Lower lobe of right lung (tissue), 2 donors: ENCODE measurements around the gene TNFRSF11A. TPM values are rescaled to one million over a fixed set of nuclear protein-coding genes. Genes with fewer than 3 reads are reported as not detected.

Experiments used
- ATAC-seq, 2 donors: fragments of 200-7000 bp; cut with Tn5 transposase; one replicate each; pipeline ENCODE4 v1.9.1; 2020 to 2022; ENCODE audit warnings: mild to moderate bottlenecking in 2 of 2, moderate library complexity in 2 of 2
- DNase-seq: peaks from one replicate; pipeline ENCODE4 v3.0.0-alpha.2; 2020
- H3K27ac ChIP-seq: fragments of 200-600 bp; one replicate; pipeline ENCODE4 v1.8.0; 2022
- H3K27me3 ChIP-seq: fragments of 200-600 bp; one replicate; pipeline ENCODE4 v1.8.0; 2022; ENCODE audit warnings: low read depth
- H3K36me3 ChIP-seq: fragments of 200-600 bp; one replicate; pipeline ENCODE4 v1.8.0; 2022; ENCODE audit warnings: mild to moderate bottlenecking
- H3K4me1 ChIP-seq: fragments of 200-600 bp; one replicate; pipeline ENCODE4 v1.8.0; 2022
- H3K4me3 ChIP-seq: fragments of 200-600 bp; one replicate; pipeline ENCODE4 v1.8.0; 2022; ENCODE audit warnings: mild to moderate bottlenecking
- H3K9me3 ChIP-seq: fragments of 200-600 bp; one replicate; pipeline ENCODE4 v1.8.0; 2022
- CTCF ChIP-seq: fragments of 200-600 bp; IDR thresholded peaks from one replicate; pipeline ENCODE4 v1.8.0; 2022; ENCODE audit warnings: antibody characterized with exemption, mild to moderate bottlenecking
- intact Hi-C: fragments of 100-400 bp; cut with DNase I; formaldehyde crosslinking; loops from one replicate; pipeline ENCODE4 v1.11.0; 2022
- total RNA-seq: library from RNA; stranded (reverse); fragmentation: NEBNext Ultra II Directional; extraction: Animal tissue kit (Norgen Biotek cat#: 25700); gene quantifications from one replicate; pipeline ENCODE4 v1.2.1, GENCODE V29; 2021
- donor health status: DM: no; HTN: yes; CAD: no; lungs with severe emphysema.

TNFRSF11A gene
- total RNA-seq, 1 donor from 2014 or later, result 3.9 TPM

GRCh38 chr18:62432176-62432575 lies 107.1 kb downstream of the TNFRSF11A start:
- no peak for TF ChIP-seq CTCF
- intact Hi-C loops, result no loop called here
- H3K4me3 ChIP-seq, result no peak overlapping the region
- H3K9me3 ChIP-seq, result no peaks in the 10 kb centered on the region
- no peaks in the 10 kb centered on the region for H3K27me3 ChIP-seq
- no peak overlapping the region for H3K27ac ChIP-seq
- DNase-seq, result no peak
- H3K36me3 ChIP-seq, result no peaks in the 10 kb centered on the region
- no peak for ATAC-seq
- H3K4me1 ChIP-seq, result peaks cover 25% of the 10 kb centered on the region

GRCh38 chr18:62434798-62435197 lies 109.7 kb downstream of the TNFRSF11A start:
- TF ChIP-seq CTCF, result no peak
- Histone ChIP-seq H3K36me3 (no peaks in the 10 kb centered on the region), H3K27ac (no peak overlapping the region), H3K9me3 (no peaks in the 10 kb centered on the region), H3K27me3 (no peaks in the 10 kb centered on the region), H3K4me1 (peaks cover 42% of the 10 kb centered on the region), H3K4me3 (no peak overlapping the region)
- ATAC-seq (no peak), DNase-seq (no peak)
- intact Hi-C loops, result no loop called here

- DNase-seq (no peak), ATAC-seq (no peak)
- no peak overlapping the region for H3K4me3 ChIP-seq
- intact Hi-C loops, result no loop called here
- TF ChIP-seq CTCF, result no peak
- no peaks in the 10 kb centered on the region for H3K27me3 ChIP-seq
- no peaks in the 10 kb centered on the region for H3K36me3 ChIP-seq
- H3K9me3 ChIP-seq, result no peaks in the 10 kb centered on the region
- peak overlapping the region; percentile 81 for H3K27ac ChIP-seq
- peaks cover 42% of the 10 kb centered on the region for H3K4me1 ChIP-seq
These were observed 110.4 kb downstream of the TNFRSF11A start for GRCh38 chr18:62435435-62436031.

GRCh38 chr18:62436636-62437234 lies 111.6 kb downstream of the TNFRSF11A start:
- no peak overlapping the region for H3K4me3 ChIP-seq

GRCh38 chr18:62437235-62438017 lies 112.3 kb downstream of the TNFRSF11A start:
- DNase-seq (peak; percentile 87), ATAC-seq (peak; percentile 91 to 92)
- no peak overlapping the region for H3K4me3 ChIP-seq
- intact Hi-C loops, result no loop called here
- H3K4me1 ChIP-seq, result peaks cover 42% of the 10 kb centered on the region
- H3K27me3 ChIP-seq, result no peaks in the 10 kb centered on the region
- H3K9me3 ChIP-seq, result no peaks in the 10 kb centered on the region
- TF ChIP-seq CTCF, result no peak
- no peaks in the 10 kb centered on the region for H3K36me3 ChIP-seq
- H3K27ac ChIP-seq, result peak overlapping the region; percentile 81

More at GRCh38 chr18:62436636-62437234, 111.6 kb downstream of the TNFRSF11A start:
- H3K27ac ChIP-seq, result peak overlapping the region; percentile 81
- intact Hi-C loops, result no loop called here
- no peaks in the 10 kb centered on the region for H3K9me3 ChIP-seq
- peaks cover 42% of the 10 kb centered on the region for H3K4me1 ChIP-seq
- no peak for TF ChIP-seq CTCF
- H3K36me3 ChIP-seq, result no peaks in the 10 kb centered on the region
- H3K27me3 ChIP-seq, result no peaks in the 10 kb centered on the region
- peak; percentile 80 for DNase-seq
- ATAC-seq, result peak; percentile 79 to 85
